ENCODE measurements around the gene SLC6A7. TPM values are rescaled to one million over a fixed set of nuclear protein-coding genes. Genes with fewer than 3 reads are reported as not detected.

The SLC6A7 gene
- total RNA-seq, 1 experiment from 2014 or later: 0.04 TPM

DNA sequence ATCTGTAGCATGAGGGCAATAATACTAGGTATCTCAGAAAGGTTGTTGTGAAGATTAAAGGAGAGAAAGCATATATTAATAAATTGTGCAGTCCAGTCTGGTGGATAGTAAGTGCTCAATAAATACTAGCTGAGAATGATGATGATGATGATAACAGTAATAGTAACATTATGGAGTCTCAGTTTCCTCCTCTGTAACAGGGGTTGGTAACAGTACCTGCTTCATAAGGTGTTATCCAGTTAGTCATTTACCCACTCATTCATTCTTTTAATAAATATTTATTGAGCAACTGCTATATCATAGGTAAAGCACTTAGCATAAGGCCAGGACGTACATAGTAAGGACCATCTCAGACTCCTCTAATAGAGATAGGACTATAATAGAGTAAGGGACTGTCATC, 7.6 kb downstream of the SLC6A7 start:
- Mint-ChIP-seq H3K36me3 (no peaks in the 10 kb centered on the region), H3K9me3 (no peaks in the 10 kb centered on the region), H3K4me1 (no peaks in the 10 kb centered on the region)

More for the DNA sequence above, 7.6 kb downstream of the SLC6A7 start:
- ATAC-seq (no peak), DNase-seq (ENCODE audit: low spot score) (no peak)
- no peak overlapping the region for H3K4me3 Mint-ChIP-seq
- H3K27me3 Mint-ChIP-seq (ENCODE audit: low read depth): peaks cover 8% of the 10 kb centered on the region
- TF ChIP-seq RORB (CRISPR knock-in tag; IDR thresholded peaks at IDR 0.05) (no peak), ZNF219 (CRISPR knock-in tag; IDR thresholded peaks at IDR 0.05; ENCODE audit: borderline replicate concordance) (no peak), MYBL2 (CRISPR knock-in tag; IDR thresholded peaks at IDR 0.05) (no peak), SOX15 (CRISPR knock-in tag; IDR thresholded peaks at IDR 0.05) (no peak), ETV6 (CRISPR knock-in tag; IDR thresholded peaks at IDR 0.05) (no peak), KAT7 (CRISPR knock-in tag; IDR thresholded peaks at IDR 0.05; ENCODE audit: borderline replicate concordance) (no peak), ZBTB21 (CRISPR knock-in tag; IDR thresholded peaks at IDR 0.05; ENCODE audit: borderline replicate concordance) (no peak), GTF2I (CRISPR knock-in tag; conservative IDR thresholded peaks at IDR 0.05) (no peak), ATF1 (CRISPR knock-in tag; IDR thresholded peaks at IDR 0.05) (no peak), OVOL2 (CRISPR knock-in tag; IDR thresholded peaks at IDR 0.05; ENCODE audit: borderline replicate concordance) (no peak), FOXJ3 (CRISPR knock-in tag; IDR thresholded peaks at IDR 0.05; ENCODE audit: borderline replicate concordance) (no peak)
- TF ChIP-seq, protein P1, sequence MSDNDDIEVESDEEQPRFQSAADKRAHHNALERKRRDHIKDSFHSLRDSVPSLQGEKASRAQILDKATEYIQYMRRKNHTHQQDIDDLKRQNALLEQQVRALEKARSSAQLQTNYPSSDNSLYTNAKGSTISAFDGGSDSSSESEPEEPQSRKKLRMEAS (CRISPR knock-in tag; IDR thresholded peaks at IDR 0.05): no peak
- TF ChIP-seq, protein P2, sequence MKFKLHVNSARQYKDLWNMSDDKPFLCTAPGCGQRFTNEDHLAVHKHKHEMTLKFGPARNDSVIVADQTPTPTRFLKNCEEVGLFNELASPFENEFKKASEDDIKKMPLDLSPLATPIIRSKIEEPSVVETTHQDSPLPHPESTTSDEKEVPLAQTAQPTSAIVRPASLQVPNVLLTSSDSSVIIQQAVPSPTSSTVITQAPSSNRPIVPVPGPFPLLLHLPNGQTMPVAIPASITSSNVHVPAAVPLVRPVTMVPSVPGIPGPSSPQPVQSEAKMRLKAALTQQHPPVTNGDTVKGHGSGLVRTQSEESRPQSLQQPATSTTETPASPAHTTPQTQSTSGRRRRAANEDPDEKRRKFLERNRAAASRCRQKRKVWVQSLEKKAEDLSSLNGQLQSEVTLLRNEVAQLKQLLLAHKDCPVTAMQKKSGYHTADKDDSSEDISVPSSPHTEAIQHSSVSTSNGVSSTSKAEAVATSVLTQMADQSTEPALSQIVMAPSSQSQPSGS (CRISPR knock-in tag; IDR thresholded peaks at IDR 0.05; ENCODE audit: borderline replicate concordance, low read depth): no peak
- TF ChIP-seq, protein P3, sequence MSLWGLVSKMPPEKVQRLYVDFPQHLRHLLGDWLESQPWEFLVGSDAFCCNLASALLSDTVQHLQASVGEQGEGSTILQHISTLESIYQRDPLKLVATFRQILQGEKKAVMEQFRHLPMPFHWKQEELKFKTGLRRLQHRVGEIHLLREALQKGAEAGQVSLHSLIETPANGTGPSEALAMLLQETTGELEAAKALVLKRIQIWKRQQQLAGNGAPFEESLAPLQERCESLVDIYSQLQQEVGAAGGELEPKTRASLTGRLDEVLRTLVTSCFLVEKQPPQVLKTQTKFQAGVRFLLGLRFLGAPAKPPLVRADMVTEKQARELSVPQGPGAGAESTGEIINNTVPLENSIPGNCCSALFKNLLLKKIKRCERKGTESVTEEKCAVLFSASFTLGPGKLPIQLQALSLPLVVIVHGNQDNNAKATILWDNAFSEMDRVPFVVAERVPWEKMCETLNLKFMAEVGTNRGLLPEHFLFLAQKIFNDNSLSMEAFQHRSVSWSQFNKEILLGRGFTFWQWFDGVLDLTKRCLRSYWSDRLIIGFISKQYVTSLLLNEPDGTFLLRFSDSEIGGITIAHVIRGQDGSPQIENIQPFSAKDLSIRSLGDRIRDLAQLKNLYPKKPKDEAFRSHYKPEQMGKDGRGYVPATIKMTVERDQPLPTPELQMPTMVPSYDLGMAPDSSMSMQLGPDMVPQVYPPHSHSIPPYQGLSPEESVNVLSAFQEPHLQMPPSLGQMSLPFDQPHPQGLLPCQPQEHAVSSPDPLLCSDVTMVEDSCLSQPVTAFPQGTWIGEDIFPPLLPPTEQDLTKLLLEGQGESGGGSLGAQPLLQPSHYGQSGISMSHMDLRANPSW (CRISPR knock-in tag; conservative IDR thresholded peaks at IDR 0.05; ENCODE audit: low read depth): no peak
- TF ChIP-seq, protein P4, sequence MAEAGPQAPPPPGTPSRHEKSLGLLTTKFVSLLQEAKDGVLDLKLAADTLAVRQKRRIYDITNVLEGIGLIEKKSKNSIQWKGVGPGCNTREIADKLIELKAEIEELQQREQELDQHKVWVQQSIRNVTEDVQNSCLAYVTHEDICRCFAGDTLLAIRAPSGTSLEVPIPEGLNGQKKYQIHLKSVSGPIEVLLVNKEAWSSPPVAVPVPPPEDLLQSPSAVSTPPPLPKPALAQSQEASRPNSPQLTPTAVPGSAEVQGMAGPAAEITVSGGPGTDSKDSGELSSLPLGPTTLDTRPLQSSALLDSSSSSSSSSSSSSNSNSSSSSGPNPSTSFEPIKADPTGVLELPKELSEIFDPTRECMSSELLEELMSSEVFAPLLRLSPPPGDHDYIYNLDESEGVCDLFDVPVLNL (CRISPR knock-in tag; IDR thresholded peaks at IDR 0.05; ENCODE audit: borderline replicate concordance, low read depth): no peak
- TF ChIP-seq, protein P5, sequence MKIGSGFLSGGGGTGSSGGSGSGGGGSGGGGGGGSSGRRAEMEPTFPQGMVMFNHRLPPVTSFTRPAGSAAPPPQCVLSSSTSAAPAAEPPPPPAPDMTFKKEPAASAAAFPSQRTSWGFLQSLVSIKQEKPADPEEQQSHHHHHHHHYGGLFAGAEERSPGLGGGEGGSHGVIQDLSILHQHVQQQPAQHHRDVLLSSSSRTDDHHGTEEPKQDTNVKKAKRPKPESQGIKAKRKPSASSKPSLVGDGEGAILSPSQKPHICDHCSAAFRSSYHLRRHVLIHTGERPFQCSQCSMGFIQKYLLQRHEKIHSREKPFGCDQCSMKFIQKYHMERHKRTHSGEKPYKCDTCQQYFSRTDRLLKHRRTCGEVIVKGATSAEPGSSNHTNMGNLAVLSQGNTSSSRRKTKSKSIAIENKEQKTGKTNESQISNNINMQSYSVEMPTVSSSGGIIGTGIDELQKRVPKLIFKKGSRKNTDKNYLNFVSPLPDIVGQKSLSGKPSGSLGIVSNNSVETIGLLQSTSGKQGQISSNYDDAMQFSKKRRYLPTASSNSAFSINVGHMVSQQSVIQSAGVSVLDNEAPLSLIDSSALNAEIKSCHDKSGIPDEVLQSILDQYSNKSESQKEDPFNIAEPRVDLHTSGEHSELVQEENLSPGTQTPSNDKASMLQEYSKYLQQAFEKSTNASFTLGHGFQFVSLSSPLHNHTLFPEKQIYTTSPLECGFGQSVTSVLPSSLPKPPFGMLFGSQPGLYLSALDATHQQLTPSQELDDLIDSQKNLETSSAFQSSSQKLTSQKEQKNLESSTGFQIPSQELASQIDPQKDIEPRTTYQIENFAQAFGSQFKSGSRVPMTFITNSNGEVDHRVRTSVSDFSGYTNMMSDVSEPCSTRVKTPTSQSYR (CRISPR knock-in tag; IDR thresholded peaks at IDR 0.05): no peak
- TF ChIP-seq, protein P6, sequence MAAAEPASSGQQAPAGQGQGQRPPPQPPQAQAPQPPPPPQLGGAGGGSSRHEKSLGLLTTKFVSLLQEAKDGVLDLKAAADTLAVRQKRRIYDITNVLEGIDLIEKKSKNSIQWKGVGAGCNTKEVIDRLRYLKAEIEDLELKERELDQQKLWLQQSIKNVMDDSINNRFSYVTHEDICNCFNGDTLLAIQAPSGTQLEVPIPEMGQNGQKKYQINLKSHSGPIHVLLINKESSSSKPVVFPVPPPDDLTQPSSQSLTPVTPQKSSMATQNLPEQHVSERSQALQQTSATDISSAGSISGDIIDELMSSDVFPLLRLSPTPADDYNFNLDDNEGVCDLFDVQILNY (CRISPR knock-in tag; IDR thresholded peaks at IDR 0.05): no peak
- TF ChIP-seq, protein P7, sequence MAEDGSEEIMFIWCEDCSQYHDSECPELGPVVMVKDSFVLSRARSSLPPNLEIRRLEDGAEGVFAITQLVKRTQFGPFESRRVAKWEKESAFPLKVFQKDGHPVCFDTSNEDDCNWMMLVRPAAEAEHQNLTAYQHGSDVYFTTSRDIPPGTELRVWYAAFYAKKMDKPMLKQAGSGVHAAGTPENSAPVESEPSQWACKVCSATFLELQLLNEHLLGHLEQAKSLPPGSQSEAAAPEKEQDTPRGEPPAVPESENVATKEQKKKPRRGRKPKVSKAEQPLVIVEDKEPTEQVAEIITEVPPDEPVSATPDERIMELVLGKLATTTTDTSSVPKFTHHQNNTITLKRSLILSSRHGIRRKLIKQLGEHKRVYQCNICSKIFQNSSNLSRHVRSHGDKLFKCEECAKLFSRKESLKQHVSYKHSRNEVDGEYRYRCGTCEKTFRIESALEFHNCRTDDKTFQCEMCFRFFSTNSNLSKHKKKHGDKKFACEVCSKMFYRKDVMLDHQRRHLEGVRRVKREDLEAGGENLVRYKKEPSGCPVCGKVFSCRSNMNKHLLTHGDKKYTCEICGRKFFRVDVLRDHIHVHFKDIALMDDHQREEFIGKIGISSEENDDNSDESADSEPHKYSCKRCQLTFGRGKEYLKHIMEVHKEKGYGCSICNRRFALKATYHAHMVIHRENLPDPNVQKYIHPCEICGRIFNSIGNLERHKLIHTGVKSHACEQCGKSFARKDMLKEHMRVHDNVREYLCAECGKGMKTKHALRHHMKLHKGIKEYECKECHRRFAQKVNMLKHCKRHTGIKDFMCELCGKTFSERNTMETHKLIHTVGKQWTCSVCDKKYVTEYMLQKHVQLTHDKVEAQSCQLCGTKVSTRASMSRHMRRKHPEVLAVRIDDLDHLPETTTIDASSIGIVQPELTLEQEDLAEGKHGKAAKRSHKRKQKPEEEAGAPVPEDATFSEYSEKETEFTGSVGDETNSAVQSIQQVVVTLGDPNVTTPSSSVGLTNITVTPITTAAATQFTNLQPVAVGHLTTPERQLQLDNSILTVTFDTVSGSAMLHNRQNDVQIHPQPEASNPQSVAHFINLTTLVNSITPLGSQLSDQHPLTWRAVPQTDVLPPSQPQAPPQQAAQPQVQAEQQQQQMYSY (CRISPR knock-in tag; IDR thresholded peaks at IDR 0.05): no peak
- POLR2A ChIA-PET: no interaction called here
- CTCF ChIA-PET: interaction anchor here (0.6 to 1.6 kb wide), 3 partner anchors 9 to 33 kb away, joined by 4 read pairs; no protein-coding TSS in a partner anchor
- no peak overlapping the region for H3K27ac Mint-ChIP-seq

Data from WTC11 (cell line).